Coronary artery (tissue), 2 donors: ENCODE measurements around the gene VSIG4.

Experiments
- DNase-seq: peaks from one replicate; pipeline ENCODE4 v3.0.0-alpha.2; 2017; ENCODE audit warnings: low spot score
- H3K27ac ChIP-seq, 2 donors: fragments of 200-600 bp; sonication (generic); one replicate each; pipeline ENCODE4 v1.5.1; 2016 to 2019
- H3K4me3 ChIP-seq: fragments of 200-600 bp; sonication (generic); 2 replicates; pipeline ENCODE4 v1.5.1; 2016; ENCODE audit warnings: mild to moderate bottlenecking, moderate library complexity
- CTCF ChIP-seq: fragments of 200-600 bp; sonication (generic); IDR thresholded peaks from one replicate; pipeline ENCODE4 v1.5.1; 2019; ENCODE audit warnings: antibody characterized with exemption

Gene VSIG4

GRCh38 chrX:66015152-66015831 lies 24.6 kb downstream of the VSIG4 start:
- TF ChIP-seq CTCF = no peak
- H3K27ac ChIP-seq = peak overlapping the region in 1 of 2 donors; percentile 46
- H3K4me3 ChIP-seq = peak overlapping the region; percentile 53
- DNase-seq = no peak

GRCh38 chrX:66014556-66014955 lies 25.3 kb downstream of the VSIG4 start:
- no peak for TF ChIP-seq CTCF
- H3K27ac ChIP-seq = no peak overlapping the region
- DNase-seq = no peak
- no peak overlapping the region for H3K4me3 ChIP-seq

- TF ChIP-seq CTCF = no peak
- H3K4me3 ChIP-seq = no peak overlapping the region
- H3K27ac ChIP-seq = no peak overlapping the region
- DNase-seq = no peak
These were observed 25.8 kb downstream of the VSIG4 start for GRCh38 chrX:66014084-66014483.

GRCh38 chrX:66013194-66013816 lies 26.6 kb downstream of the VSIG4 start:
- Histone ChIP-seq H3K27ac (no peak overlapping the region), H3K4me3 (no peak overlapping the region)
- DNase-seq = no peak
- TF ChIP-seq CTCF = no peak

GRCh38 chrX:66012094-66012534 lies 27.8 kb downstream of the VSIG4 start:
- DNase-seq = no peak
- Histone ChIP-seq H3K4me3 (no peak overlapping the region), H3K27ac (no peak overlapping the region)
- no peak for TF ChIP-seq CTCF

- Histone ChIP-seq H3K27ac (no peak overlapping the region), H3K4me3 (no peak overlapping the region)
- no peak for TF ChIP-seq CTCF
- DNase-seq = no peak
These were observed 30.5 kb downstream of the VSIG4 start for GRCh38 chrX:66009231-66009845.
